Measurements from ENCODE around the gene CATSPERE. TPM values are rescaled to one million over a fixed set of nuclear protein-coding genes. Genes with fewer than 3 reads are reported as not detected.
"Not testable (repeated sequence)": the region's sequence is repeated elsewhere in the genome, so short reads cannot be mapped to it uniquely, and the experiment has no call there.

Gene CATSPERE
- total RNA-seq, 1 donor from 2014 or later, result 0.86 TPM

DNA sequence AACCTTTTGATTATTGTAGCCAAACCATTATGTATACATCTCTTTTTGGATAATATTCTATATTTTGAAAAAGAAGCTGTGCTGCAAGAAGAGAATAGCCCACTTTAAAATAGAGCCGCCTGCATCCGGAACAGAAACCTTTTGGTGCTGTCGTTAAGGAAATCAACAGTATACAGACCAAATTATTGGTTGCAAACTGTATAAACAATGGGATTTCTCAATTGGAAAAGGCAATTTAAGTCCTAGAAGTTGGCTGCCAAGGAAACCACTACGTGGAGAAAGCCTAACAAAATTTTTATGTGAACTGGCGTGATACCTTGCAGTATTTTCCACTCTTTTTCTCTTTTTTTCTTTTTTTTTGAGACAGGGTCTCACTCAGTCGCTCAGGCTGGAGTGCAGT lies 217.6 kb downstream of the CATSPERE start:
- H3K27me3 ChIP-seq, result no peaks in the 10 kb centered on the region
- no peaks in the 10 kb centered on the region for H3K4me1 ChIP-seq
- H3F3A ChIP-seq (ENCODE audit: low read depth), result no peaks in the 10 kb centered on the region
- no peaks in the 10 kb centered on the region for H3K9me3 ChIP-seq (ENCODE audit: low read depth)
- Mint-ChIP-seq H3K4me1 (no peaks in the 10 kb centered on the region), H3K4me3 (no peak overlapping the region), H3K9me3 (peaks cover 6% of the 10 kb centered on the region), H3K27ac (no peak overlapping the region), H3K27me3 (ENCODE audit: insufficient read depth, low read depth) (peaks cover under 1% of the 10 kb centered on the region), H3K36me3 (peaks cover 47% of the 10 kb centered on the region)
- H3K4me2 ChIP-seq, result no peak overlapping the region
- H3K79me2 ChIP-seq (ENCODE audit: low read depth), result peaks cover 92% of the 10 kb centered on the region
- H3K9ac ChIP-seq, result no peak overlapping the region
- no peaks in the 10 kb centered on the region for H4K20me1 ChIP-seq (ENCODE audit: low read depth)
- no peak overlapping the region for H3K4me3 ChIP-seq
- no peak for DNase-seq (ENCODE audit: low spot score)
- no peak overlapping the region for H3K27ac ChIP-seq
- no peaks in the 10 kb centered on the region for H3K36me3 ChIP-seq
- TF ChIP-seq, protein P1, sequence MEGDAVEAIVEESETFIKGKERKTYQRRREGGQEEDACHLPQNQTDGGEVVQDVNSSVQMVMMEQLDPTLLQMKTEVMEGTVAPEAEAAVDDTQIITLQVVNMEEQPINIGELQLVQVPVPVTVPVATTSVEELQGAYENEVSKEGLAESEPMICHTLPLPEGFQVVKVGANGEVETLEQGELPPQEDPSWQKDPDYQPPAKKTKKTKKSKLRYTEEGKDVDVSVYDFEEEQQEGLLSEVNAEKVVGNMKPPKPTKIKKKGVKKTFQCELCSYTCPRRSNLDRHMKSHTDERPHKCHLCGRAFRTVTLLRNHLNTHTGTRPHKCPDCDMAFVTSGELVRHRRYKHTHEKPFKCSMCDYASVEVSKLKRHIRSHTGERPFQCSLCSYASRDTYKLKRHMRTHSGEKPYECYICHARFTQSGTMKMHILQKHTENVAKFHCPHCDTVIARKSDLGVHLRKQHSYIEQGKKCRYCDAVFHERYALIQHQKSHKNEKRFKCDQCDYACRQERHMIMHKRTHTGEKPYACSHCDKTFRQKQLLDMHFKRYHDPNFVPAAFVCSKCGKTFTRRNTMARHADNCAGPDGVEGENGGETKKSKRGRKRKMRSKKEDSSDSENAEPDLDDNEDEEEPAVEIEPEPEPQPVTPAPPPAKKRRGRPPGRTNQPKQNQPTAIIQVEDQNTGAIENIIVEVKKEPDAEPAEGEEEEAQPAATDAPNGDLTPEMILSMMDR (IDR thresholded peaks at IDR 0.05), result no peak
- no peak for TF ChIP-seq EZH2 (IDR thresholded peaks at IDR 0.05)
- TF ChIP-seq EZH2phosphoT487 (IDR thresholded peaks at IDR 0.05), result no peak
- no peak overlapping the region for H2AFZ ChIP-seq (replicated peaks)

GRCh38 chr1:244680667-244681066 lies 219.6 kb downstream of the CATSPERE start:
- H3F3A ChIP-seq (ENCODE audit: low read depth), result no peaks in the 10 kb centered on the region
- no peaks in the 10 kb centered on the region for H3K4me1 ChIP-seq
- Mint-ChIP-seq H3K36me3 (peaks cover 36% of the 10 kb centered on the region), H3K9me3 (peaks cover 2% of the 10 kb centered on the region), H3K4me1 (no peaks in the 10 kb centered on the region), H3K4me3 (no peak overlapping the region), H3K27me3 (ENCODE audit: insufficient read depth, low read depth) (peaks cover 2% of the 10 kb centered on the region), H3K27ac (no peak overlapping the region)
- H4K20me1 ChIP-seq (ENCODE audit: low read depth), result no peaks in the 10 kb centered on the region
- H3K9ac ChIP-seq, result no peak overlapping the region
- no peak for DNase-seq (ENCODE audit: low spot score)
- no peaks in the 10 kb centered on the region for H3K36me3 ChIP-seq
- no peak overlapping the region for H3K4me3 ChIP-seq
- TF ChIP-seq, protein P1 (IDR thresholded peaks at IDR 0.05), result no peak
- TF ChIP-seq EZH2 (IDR thresholded peaks at IDR 0.05) (no peak), EZH2phosphoT487 (IDR thresholded peaks at IDR 0.05) (no peak)
- no peak overlapping the region for H3K4me2 ChIP-seq
- H3K79me2 ChIP-seq (ENCODE audit: low read depth), result peaks cover 88% of the 10 kb centered on the region
- no peak overlapping the region for H2AFZ ChIP-seq (replicated peaks)
- H3K9me3 ChIP-seq (ENCODE audit: low read depth), result no peaks in the 10 kb centered on the region
- no peak overlapping the region for H3K27ac ChIP-seq
- H3K27me3 ChIP-seq, result no peaks in the 10 kb centered on the region

GRCh38 chr1:244682087-244682486 lies 221.0 kb downstream of the CATSPERE start:
- H2AFZ ChIP-seq (replicated peaks); H3K36me3 ChIP-seq; H3K27ac ChIP-seq; H3K4me1 Mint-ChIP-seq; H3K4me3 Mint-ChIP-seq; H3K4me1 ChIP-seq; H3K4me3 ChIP-seq; H3F3A ChIP-seq (ENCODE audit: low read depth); H4K20me1 ChIP-seq (ENCODE audit: low read depth); H3K9me3 ChIP-seq (ENCODE audit: low read depth); DNase-seq (ENCODE audit: low spot score); H3K9ac ChIP-seq; H3K4me2 ChIP-seq; H3K9me3 Mint-ChIP-seq; H3K27me3 Mint-ChIP-seq (ENCODE audit: insufficient read depth, low read depth); H3K27me3 ChIP-seq: not testable (repeated sequence)
- H3K36me3 Mint-ChIP-seq, result peaks cover 32% of the 10 kb centered on the region
- peak overlapping the region; percentile 50 for H3K27ac Mint-ChIP-seq
- H3K79me2 ChIP-seq (ENCODE audit: low read depth), result peaks cover 74% of the 10 kb centered on the region

Small RNAs within 50 kb of the gene (small RNA-seq; reads per million reads assigned to genes)
- gene CYCSP5, result not detected

Other genes starting within 250 kb of the CATSPERE start
- 109 and 181 TPM in 2 replicates for gene ADSS2, start 9.4 kb upstream of the CATSPERE start, total RNA-seq (ENCODE audit: low replicate concordance)
- 79.1 and 110 TPM in 2 replicates for gene DESI2, start 191.9 kb downstream of the CATSPERE start, total RNA-seq (ENCODE audit: low replicate concordance)

Data from neural progenitor cell (in vitro differentiated cells).